Left renal cortex interstitium (tissue), 4 donors: ENCODE results near the gene APBA1. TPM values are rescaled to one million over a fixed set of nuclear protein-coding genes. Genes with fewer than 3 reads are reported as not detected.

Experiments
- DNase-seq, 4 donors: peaks; one replicate each; pipeline ENCODE4 v3.0.0-alpha.2; 2013; ENCODE audit warnings: low read depth in 4 of 4, low spot score in 2 of 4, missing footprints in 1 of 4
- polyA plus RNA-seq, 4 donors: library from polyadenylated mRNA; unstranded; fragments of 120-200 nt; gene quantifications; one replicate each; pipeline ENCODE4 v1.2.1, GENCODE V29; 2013; ENCODE audit not compliant: insufficient read length in 4 of 4

Gene APBA1
- polyA plus RNA-seq, 4 donors = 13.6 to 17.8 (median 16.6) TPM

- DNase-seq = no peak
Observed at GRCh38 chr9:69580582-69581214, 91.5 kb downstream of the APBA1 start.

- DNase-seq = no peak
Observed at GRCh38 chr9:69579760-69580581, 92.2 kb downstream of the APBA1 start.

- DNase-seq = no peak
Observed at GRCh38 chr9:69579032-69579758, 93.0 kb downstream of the APBA1 start.

GRCh38 chr9:69578026-69578425, 94.1 kb downstream of the APBA1 start:
- DNase-seq = no peak

DNA sequence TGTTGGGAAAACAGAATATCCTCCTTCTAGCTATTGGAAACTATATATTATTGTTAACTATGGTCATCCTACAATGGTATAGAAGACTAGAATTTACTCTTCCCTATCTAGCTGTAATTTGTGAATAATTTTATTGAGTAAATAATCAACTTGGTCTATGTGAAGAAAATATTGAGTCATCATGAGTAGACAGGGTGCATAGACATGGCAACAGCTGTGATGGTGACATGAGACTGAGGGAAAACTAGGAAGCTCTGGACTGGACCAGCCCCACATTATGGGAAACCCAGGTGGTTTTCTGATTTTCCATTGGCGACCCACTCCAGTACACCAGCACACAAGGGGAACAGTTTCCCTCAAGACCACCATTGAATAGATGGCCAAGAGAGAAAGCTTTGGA, 95.0 kb downstream of the APBA1 start:
- DNase-seq = no peak

DNA sequence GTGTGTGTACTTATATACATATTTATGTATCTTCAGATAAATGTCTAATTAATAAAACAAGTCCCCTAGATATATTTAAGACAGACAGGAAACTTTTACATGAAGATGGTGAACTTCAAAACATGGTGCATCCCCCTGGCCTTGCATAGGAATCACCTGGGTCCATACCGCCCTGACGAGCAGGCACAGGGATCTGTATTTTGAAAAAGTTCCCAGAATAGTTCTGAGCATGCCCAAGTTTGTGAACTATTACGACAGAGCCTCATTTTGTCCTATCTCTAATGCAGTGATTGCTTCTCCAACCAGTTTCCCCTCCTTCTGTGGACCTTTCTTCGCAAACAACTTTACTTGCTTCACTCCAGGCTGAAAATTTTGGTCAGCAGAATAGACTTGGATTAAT, 98.1 kb downstream of the APBA1 start:
- no peak for DNase-seq

GRCh38 chr9:69573651-69574050, 98.5 kb downstream of the APBA1 start:
- peak in 1 of 4 donors; percentile 25 for DNase-seq

GRCh38 chr9:69572611-69573010, 99.6 kb downstream of the APBA1 start:
- DNase-seq = no peak

DNA sequence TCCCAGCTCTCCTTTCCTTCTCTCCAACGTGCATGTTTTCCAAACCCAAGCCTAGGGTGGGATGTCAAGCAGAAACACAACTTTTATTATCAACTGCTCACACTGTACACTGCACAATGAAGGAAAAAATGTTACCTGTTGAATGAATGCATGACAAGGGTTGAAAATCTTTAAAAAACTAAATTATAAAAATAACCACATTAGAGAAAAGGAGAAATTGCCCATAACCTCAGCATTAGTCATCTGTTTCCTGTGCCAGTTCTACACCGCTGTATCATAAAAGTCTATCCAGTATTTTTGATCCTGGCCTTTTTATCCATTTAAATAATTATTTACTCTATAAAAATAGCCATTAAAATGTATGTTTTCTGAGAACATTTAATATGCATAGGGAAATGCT, 101.1 kb downstream of the APBA1 start:
- no peak for DNase-seq

GRCh38 chr9:69569738-69570451, 102.3 kb downstream of the APBA1 start:
- DNase-seq = no peak

DNA sequence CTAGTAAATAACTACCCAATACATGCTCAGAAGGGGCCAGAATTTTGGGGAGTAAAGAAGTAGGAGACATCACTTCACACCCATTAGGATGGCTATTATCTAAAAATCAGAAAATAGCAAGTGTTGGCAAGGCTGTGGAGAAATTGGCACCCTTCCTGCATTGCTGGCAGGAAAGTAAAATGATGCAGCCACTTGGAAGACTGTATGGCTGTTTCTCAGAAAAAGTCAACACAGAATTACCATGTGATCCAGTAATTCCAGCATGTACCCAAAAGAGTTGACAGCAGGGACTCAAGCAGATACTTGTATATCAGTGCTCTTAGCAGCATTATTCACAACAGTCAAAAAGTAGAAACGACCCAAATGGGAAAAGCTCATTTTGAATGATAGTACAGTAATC, 107.6 kb downstream of the APBA1 start:
- no peak for DNase-seq

DNA sequence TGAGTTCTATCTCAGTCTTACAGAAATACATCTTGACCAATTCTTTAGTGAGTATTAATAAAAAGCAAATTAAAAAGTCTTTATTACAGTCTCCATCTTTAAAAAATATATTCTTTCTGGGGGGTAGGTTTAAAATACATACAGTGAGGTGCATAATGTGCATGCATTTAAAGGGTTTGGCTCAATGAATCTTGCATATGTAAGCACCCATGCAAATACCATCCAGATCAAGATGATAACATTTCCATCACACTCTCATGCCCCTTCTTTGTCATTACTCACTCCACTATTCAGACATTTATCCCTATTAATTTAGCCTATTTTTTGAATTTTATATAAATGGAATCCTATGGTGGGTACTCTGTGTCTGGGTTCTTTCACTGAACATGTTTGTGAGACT, 113.0 kb downstream of the APBA1 start:
- no peak for DNase-seq

DNA sequence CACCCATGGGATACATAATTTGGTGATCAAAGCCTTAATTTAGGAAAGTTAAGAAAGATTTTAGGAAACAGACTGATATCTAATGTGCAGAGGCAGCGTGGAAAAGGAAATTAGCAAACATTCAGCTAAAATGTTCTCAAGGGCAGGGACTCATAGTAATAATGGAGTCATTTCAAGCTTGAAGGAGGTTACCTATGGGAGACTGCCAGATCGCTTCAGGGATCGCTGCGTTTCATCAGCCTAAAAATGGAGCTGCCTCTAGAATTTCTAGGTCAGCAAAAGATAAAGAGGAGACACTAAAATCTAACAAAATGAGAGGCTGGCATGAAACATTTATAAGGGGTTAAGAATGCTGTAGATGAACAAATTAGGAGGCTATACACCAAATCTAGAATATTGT, 115.5 kb downstream of the APBA1 start:
- DNase-seq = no peak

- DNase-seq = no peak
Observed at GRCh38 chr9:69555802-69556201, 116.4 kb downstream of the APBA1 start.

DNA sequence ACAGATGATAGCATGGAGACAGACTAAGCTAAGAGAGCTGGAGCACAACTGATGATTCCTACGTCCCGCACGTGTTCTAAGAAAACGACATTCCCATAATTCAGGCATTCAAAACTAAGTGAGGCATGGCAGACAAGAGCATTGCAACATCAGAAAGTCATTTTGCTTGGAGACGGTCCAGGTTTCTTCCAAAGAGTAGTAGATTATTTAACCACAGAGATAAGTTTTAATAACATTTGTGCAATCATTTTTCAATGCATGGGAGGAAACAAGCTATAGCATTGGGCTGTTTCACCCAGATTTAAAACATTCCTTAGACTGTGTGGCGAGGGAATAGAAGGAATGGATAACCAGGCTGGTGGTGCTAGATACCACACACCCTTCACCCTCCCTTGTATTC, 117.2 kb downstream of the APBA1 start:
- DNase-seq = no peak

DNA sequence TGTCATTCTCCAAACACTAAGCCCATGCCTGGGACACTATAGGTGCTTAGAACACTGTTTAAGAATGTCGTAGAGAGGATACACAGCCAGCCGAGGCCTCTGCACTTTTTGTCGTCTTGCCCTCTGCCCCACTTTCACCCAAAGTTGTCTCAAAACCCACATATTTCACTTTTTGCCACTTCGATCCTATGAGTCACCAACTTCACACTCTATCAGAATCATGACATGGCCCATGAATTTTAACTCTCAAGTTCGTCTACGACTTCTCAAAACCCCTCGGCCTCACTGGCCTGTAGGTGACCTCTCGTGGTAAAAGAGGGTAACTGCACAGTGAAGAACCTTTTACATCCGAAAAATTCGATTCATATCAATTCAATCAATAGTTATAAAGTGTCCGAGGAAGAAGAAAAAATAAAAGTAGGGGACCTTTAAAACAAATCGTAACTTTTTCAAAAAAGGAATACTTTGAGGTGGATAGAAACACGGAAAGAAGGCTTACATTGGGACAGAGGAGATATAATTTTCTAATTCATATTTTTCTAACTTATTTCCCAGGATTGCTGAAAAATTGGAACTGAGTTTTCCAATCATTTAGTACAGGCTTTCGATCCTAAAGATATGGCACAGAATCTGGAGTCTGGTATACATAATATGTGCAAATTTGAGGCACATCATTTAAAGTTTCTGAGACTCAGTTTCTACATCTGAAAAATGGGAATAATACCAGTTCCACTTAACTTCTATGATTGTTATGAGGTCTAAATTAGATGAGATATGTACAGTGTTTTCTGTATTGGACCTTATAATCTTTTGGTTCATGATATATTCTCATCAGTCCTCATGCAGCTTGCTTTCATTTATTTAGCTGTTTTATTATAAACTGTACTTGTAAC, 122.6 kb downstream of the APBA1 start:
- DNase-seq = peak in 2 of 4 donors; percentile 19 to 38

DNA sequence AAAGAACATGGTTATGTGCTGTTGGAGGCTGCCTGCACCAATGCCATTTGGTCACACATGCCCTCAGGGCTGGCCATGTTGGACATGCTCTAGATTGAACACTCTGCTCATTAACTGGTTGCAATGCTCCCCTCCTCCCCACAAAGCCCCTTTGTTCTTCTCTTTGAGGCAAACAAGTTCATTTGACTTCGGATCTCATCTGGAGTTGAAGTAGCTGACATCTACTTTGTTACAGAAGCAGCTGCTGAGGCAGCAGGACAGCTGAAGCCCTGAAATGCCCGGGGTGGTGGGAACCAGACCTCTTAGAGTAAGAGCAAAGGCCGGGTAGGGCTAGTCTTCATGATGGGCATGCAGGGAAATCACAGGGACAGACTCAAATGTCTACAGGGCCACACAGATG, 123.5 kb downstream of the APBA1 start:
- DNase-seq = no peak

DNA sequence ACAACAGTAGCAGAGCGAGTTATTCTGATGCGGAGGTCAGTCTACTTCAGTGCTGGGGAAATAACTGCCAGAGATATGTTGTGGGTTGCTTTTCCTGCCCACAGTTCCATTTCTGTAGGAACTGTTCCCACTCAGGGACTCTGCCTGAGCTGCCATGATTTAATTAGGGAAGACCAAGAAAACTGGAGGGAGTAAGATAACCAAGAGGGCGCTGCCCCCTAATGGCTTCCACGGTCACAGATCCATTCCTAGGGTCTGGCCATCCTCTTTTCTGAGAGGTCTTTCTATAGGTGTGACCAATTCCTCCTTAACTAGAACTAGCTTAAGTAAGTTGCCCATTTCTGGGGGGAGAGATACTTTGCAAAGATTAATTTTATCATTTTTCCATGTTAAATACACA, 125.9 kb downstream of the APBA1 start:
- DNase-seq = no peak

DNA sequence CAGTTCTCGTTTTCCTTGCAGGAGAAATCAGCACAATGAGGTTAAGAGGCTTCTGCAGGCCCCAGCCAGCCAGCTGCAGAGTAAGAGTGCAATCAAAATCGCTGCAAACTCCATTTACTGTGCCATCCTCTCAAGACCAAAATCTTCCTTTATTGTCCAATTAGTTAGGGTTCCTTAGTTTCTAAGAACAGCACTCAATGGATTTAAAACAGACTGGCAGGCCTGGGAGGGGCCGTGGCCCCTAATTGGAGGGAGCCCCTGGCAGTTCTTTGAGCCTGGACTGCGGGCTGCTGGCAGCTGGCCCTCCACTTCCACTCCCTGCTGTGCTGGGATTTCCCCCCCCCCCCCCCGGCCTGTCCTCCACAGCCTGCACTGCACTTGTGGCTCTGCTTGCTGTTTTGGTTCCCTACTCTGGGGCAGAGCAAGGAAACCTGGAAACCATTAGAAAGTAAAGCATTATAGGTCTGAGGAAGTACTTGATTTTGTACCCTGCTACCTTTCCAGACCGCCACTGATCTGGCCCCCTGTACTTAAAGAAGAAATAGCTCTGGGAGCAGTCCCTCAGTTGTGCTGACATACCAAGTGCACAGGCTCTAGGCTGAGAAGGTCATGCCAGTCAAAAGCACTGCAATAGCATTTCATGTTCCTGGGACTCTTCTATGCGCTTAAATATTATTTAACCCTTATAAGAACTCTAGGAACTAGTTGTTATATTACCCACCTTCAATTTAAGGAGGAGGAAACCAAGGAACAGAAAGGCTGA, 129.0 kb downstream of the APBA1 start:
- no peak for DNase-seq
